AG20443 (cell line): ENCODE results near the gene MAGEF1.

ENCODE experiments used
- DNase-seq: peaks from one replicate; pipeline ENCODE4 v3.0.0; 2012; ENCODE audit warnings: low spot score, mixed read lengths

The MAGEF1 gene

GRCh38 chr3:184711493-184712247, at the start of gene MAGEF1:
TSS of gene MAGEF1 (minus strand) at chr3:184712064. CDS start at chr3:184711821, 243 bp downstream.
- DNase-seq = peak; percentile 91

- DNase-seq = peak; percentile 58
Measured at GRCh38 chr3:184761075-184761841, 49.4 kb upstream of the MAGEF1 start.

- DNase-seq = no peak
Measured at GRCh38 chr3:184760337-184761074, 48.6 kb upstream of the MAGEF1 start.

GRCh38 chr3:184759666-184760200, 47.9 kb upstream of the MAGEF1 start:
- no peak for DNase-seq

GRCh38 chr3:184758056-184758455, 46.2 kb upstream of the MAGEF1 start:
- no peak for DNase-seq

- DNase-seq = peak; percentile 95
Measured at GRCh38 chr3:184757022-184757651, 45.3 kb upstream of the MAGEF1 start.

- DNase-seq = no peak
Measured at GRCh38 chr3:184756151-184757021, 44.5 kb upstream of the MAGEF1 start.

GRCh38 chr3:184755315-184755731, 43.5 kb upstream of the MAGEF1 start:
- DNase-seq = no peak

- no peak for DNase-seq
Measured at GRCh38 chr3:184752361-184752760, 40.5 kb upstream of the MAGEF1 start.

- DNase-seq = no peak
Measured at GRCh38 chr3:184751204-184752040, 39.6 kb upstream of the MAGEF1 start.

- DNase-seq = no peak
Measured at GRCh38 chr3:184750349-184751083, 38.7 kb upstream of the MAGEF1 start.

- no peak for DNase-seq
Measured at GRCh38 chr3:184749168-184749744, 37.4 kb upstream of the MAGEF1 start.

- peak; percentile 51 for DNase-seq
Measured at GRCh38 chr3:184748219-184749135, 36.6 kb upstream of the MAGEF1 start.

GRCh38 chr3:184746131-184747120, 34.6 kb upstream of the MAGEF1 start:
- DNase-seq = no peak

GRCh38 chr3:184745526-184745925, 33.7 kb upstream of the MAGEF1 start:
- no peak for DNase-seq

- DNase-seq = no peak
Measured at GRCh38 chr3:184743248-184743647, 31.4 kb upstream of the MAGEF1 start.
